ENCODE data around the gene FOSL2.
A peak's percentile ranks its signal among the peaks of the same experiment; 100 is the strongest.

FOSL2 gene

GRCh38 chr2:28449488-28450395 lies 57.1 kb downstream of the FOSL2 start:
- no peaks in the 10 kb centered on the region for H3K27me3 ChIP-seq
- TF ChIP-seq CTCF (IDR thresholded peaks at IDR 0.05), result no peak
- H3K27ac ChIP-seq, result no peak overlapping the region
- peaks cover 0 to 13% (median 0%) of the 10 kb centered on the region in 4 donors for H3K4me1 ChIP-seq
- no peak overlapping the region for H3K4me3 ChIP-seq
- intact Hi-C loops (cut with DNase I; ENCODE audit: low total_unique reads), result loop anchor here (5.0 kb wide), 2 partner anchors 697 to 747 kb away; no protein-coding TSS in a partner anchor
- no peak for DNase-seq
- no peaks in the 10 kb centered on the region for H3K36me3 ChIP-seq
- no peaks in the 10 kb centered on the region for H3K9me3 ChIP-seq

- Histone ChIP-seq H3K4me1 (peaks cover 0 to 7% (median 0%) of the 10 kb centered on the region in 4 donors), H3K4me3 (no peak overlapping the region), H3K36me3 (no peaks in the 10 kb centered on the region), H3K9me3 (no peaks in the 10 kb centered on the region), H3K27ac (no peak overlapping the region), H3K27me3 (no peaks in the 10 kb centered on the region)
- intact Hi-C loops (cut with DNase I; ENCODE audit: low total_unique reads), result loop anchor here (5.0 kb wide), 2 partner anchors 699 to 749 kb away; no protein-coding TSS in a partner anchor
- TF ChIP-seq CTCF (IDR thresholded peaks at IDR 0.05), result no peak
- DNase-seq, result no peak
Observed at GRCh38 chr2:28450901-28451565, 58.4 kb downstream of the FOSL2 start.

GRCh38 chr2:28451793-28452533 lies 59.3 kb downstream of the FOSL2 start:
- no peak for DNase-seq
- intact Hi-C loops (cut with DNase I; ENCODE audit: low total_unique reads), result loop anchor here (5.0 kb wide), 2 partner anchors 700 to 750 kb away; no protein-coding TSS in a partner anchor
- Histone ChIP-seq H3K36me3 (no peaks in the 10 kb centered on the region), H3K4me1 (peaks cover 0 to 7% (median 0%) of the 10 kb centered on the region in 4 donors), H3K9me3 (no peaks in the 10 kb centered on the region), H3K27me3 (no peaks in the 10 kb centered on the region), H3K27ac (no peak overlapping the region), H3K4me3 (no peak overlapping the region)
- TF ChIP-seq CTCF (IDR thresholded peaks at IDR 0.05), result no peak

GRCh38 chr2:28452534-28453081 lies 60.0 kb downstream of the FOSL2 start:
- no peaks in the 10 kb centered on the region for H3K27me3 ChIP-seq
- H3K4me3 ChIP-seq, result no peak overlapping the region
- peak; percentile 88 to 91 for TF ChIP-seq CTCF (IDR thresholded peaks at IDR 0.05)
- intact Hi-C loops (cut with DNase I; ENCODE audit: low total_unique reads), result loop anchor here (5.0 kb wide), 2 partner anchors 700 to 750 kb away; no protein-coding TSS in a partner anchor
- no peak overlapping the region for H3K27ac ChIP-seq
- H3K9me3 ChIP-seq, result no peaks in the 10 kb centered on the region
- DNase-seq, result peak; percentile 55 to 78
- no peaks in the 10 kb centered on the region for H3K36me3 ChIP-seq
- peaks cover 0 to 7% (median 0%) of the 10 kb centered on the region in 4 donors for H3K4me1 ChIP-seq

GRCh38 chr2:28453396-28453795 lies 60.7 kb downstream of the FOSL2 start:
- no peak for DNase-seq
- Histone ChIP-seq H3K27me3 (no peaks in the 10 kb centered on the region), H3K4me1 (peaks cover 0 to 7% (median 0%) of the 10 kb centered on the region in 4 donors), H3K4me3 (no peak overlapping the region), H3K27ac (no peak overlapping the region), H3K9me3 (no peaks in the 10 kb centered on the region), H3K36me3 (no peaks in the 10 kb centered on the region)
- TF ChIP-seq CTCF (IDR thresholded peaks at IDR 0.05), result no peak
- intact Hi-C loops (cut with DNase I; ENCODE audit: low total_unique reads), result loop anchor here (5.0 kb wide), 2 partner anchors 701 to 751 kb away; no protein-coding TSS in a partner anchor

Measured in tibial artery (tissue), 4 donors.